Measurements from ENCODE around the gene KYAT1. TPM values are rescaled to one million over a fixed set of nuclear protein-coding genes. Genes with fewer than 3 reads are reported as not detected.
A peak's percentile ranks its signal among the peaks of the same experiment; 100 is the strongest.

The KYAT1 gene
- total and polyA plus RNA-seq, 2 of the 13 experiments (the other 11 are each of a cell fraction or from before 2014, with no cell fraction given), result 9.2 to 46.5 TPM

GRCh38 chr9:128786681-128787601 is 94.8 kb downstream of the KYAT1 start, which contains the start of gene TBC1D13 (continued):
- peak; percentile 83 for TF ChIP-seq ZBTB43 (CRISPR knock-in tag; conservative IDR thresholded peaks at IDR 0.05)
- 0 out of 2 replicates have a peak, but pooled peaks have one; percentile 67 for TF ChIP-seq AKNA (CRISPR knock-in tag; IDR thresholded peaks at IDR 0.05; ENCODE audit: borderline replicate concordance)
- TF ChIP-seq ZNF367 (CRISPR knock-in tag; IDR thresholded peaks at IDR 0.05; ENCODE audit: borderline replicate concordance), result peak; percentile 77; the same call in 1 of the 2 replicates
- peak; percentile 98 for TF ChIP-seq ZNF589 (CRISPR knock-in tag; conservative IDR thresholded peaks at IDR 0.05)
- TF ChIP-seq ZNF580 (CRISPR knock-in tag; IDR thresholded peaks at IDR 0.05; ENCODE audit: borderline replicate concordance, low read depth), result peak; percentile 94
- peak; percentile 48; the same call in 1 of the 2 replicates for TF ChIP-seq HOMEZ (CRISPR knock-in tag; IDR thresholded peaks at IDR 0.05; ENCODE audit: low read depth)
- TF ChIP-seq ZNF784 (CRISPR knock-in tag; IDR thresholded peaks at IDR 0.05; ENCODE audit: borderline replicate concordance), result peak; percentile 96
- no peak for TF ChIP-seq DDIT3 (CRISPR knock-in tag; IDR thresholded peaks at IDR 0.05)
- peak; percentile 84 for TF ChIP-seq HES4 (CRISPR knock-in tag; IDR thresholded peaks at IDR 0.05; ENCODE audit: borderline replicate concordance)
- TF ChIP-seq ZNF205 (CRISPR knock-in tag; IDR thresholded peaks at IDR 0.05), result peak; percentile 85
- no peak for TF ChIP-seq ISX (CRISPR knock-in tag; conservative IDR thresholded peaks at IDR 0.05)
- TF ChIP-seq ZNF280B (CRISPR knock-in tag; IDR thresholded peaks at IDR 0.05; ENCODE audit: borderline replicate concordance), result peak; percentile 94
- peak; percentile 90 for TF ChIP-seq UBTF (CRISPR knock-in tag; IDR thresholded peaks at IDR 0.05)
